GM19023 (cell line): ENCODE measurements around the gene TMPRSS11E.
A peak's percentile ranks its signal among the peaks of the same experiment; 100 is the strongest.
"Not testable (repeated sequence)": the region's sequence is repeated elsewhere in the genome, so short reads cannot be mapped to it uniquely, and the experiment has no call there.

ENCODE experiments used
- ATAC-seq: cut with Tn5 transposase; IDR thresholded peaks from one replicate; pipeline ENCODE4 v1.9.1; 2021; ENCODE audit warnings: mild to moderate bottlenecking, moderate library complexity; ENCODE audit not compliant: unreplicated experiment

Gene TMPRSS11E

GRCh38 chr4:68461790-68462189 is 14.5 kb downstream of the TMPRSS11E start:
- no peak for ATAC-seq

GRCh38 chr4:68462691-68463090 is 15.4 kb downstream of the TMPRSS11E start:
- no peak for ATAC-seq

GRCh38 chr4:68463796-68464195 is 16.5 kb downstream of the TMPRSS11E start:
- ATAC-seq = no peak

- no peak for ATAC-seq
Measured at GRCh38 chr4:68465058-68465457, 17.8 kb downstream of the TMPRSS11E start.

- ATAC-seq = no peak
Measured at GRCh38 chr4:68466185-68466584, 18.9 kb downstream of the TMPRSS11E start.

- ATAC-seq = no peak
Measured at GRCh38 chr4:68466751-68467150, 19.5 kb downstream of the TMPRSS11E start.

GRCh38 chr4:68469482-68469881 is 22.2 kb downstream of the TMPRSS11E start:
- ATAC-seq = no peak

GRCh38 chr4:68476191-68476590 is 28.9 kb downstream of the TMPRSS11E start:
- no peak for ATAC-seq

- no peak for ATAC-seq
Measured at GRCh38 chr4:68489338-68489737, 42.1 kb downstream of the TMPRSS11E start.

GRCh38 chr4:68490826-68491457 is 43.7 kb downstream of the TMPRSS11E start:
- ATAC-seq = no peak

- ATAC-seq = no peak
Measured at GRCh38 chr4:68494688-68495087, 47.4 kb downstream of the TMPRSS11E start.

GRCh38 chr4:68498413-68499007 is 51.2 kb downstream of the TMPRSS11E start:
- ATAC-seq = peak; percentile 93

GRCh38 chr4:68499021-68499420 is 51.8 kb downstream of the TMPRSS11E start:
- ATAC-seq = no peak

GRCh38 chr4:68503462-68503861 is 56.2 kb downstream of the TMPRSS11E start:
- ATAC-seq = not testable (repeated sequence)

GRCh38 chr4:68504836-68505235 is 57.6 kb downstream of the TMPRSS11E start:
- not testable (repeated sequence) for ATAC-seq

GRCh38 chr4:68505452-68505851 is 58.2 kb downstream of the TMPRSS11E start:
- ATAC-seq = not testable (repeated sequence)

GRCh38 chr4:68518889-68519288 is 71.6 kb downstream of the TMPRSS11E start:
- no peak for ATAC-seq

- ATAC-seq = no peak
Measured at GRCh38 chr4:68520985-68521384, 73.7 kb downstream of the TMPRSS11E start.

- ATAC-seq = not testable (repeated sequence)
Measured at GRCh38 chr4:68522232-68522631, 75.0 kb downstream of the TMPRSS11E start.

GRCh38 chr4:68535974-68536373 is 88.7 kb downstream of the TMPRSS11E start:
- ATAC-seq = no peak

- ATAC-seq = no peak
Measured at GRCh38 chr4:68536375-68536774, 89.1 kb downstream of the TMPRSS11E start.

- not testable (repeated sequence) for ATAC-seq
Measured at GRCh38 chr4:68542742-68543141, 95.5 kb downstream of the TMPRSS11E start.
